ENCODE data around the gene PLCG2. TPM values are rescaled to one million over a fixed set of nuclear protein-coding genes. Genes with fewer than 3 reads are reported as not detected.

Gene PLCG2
- total and polyA plus RNA-seq, 2 of the 8 experiments (the other 6 are each of a cell fraction or from before 2014, with no cell fraction given), result 6.1 to 6.9 TPM

GRCh38 chr16:81996664-81997509 lies 217.8 kb downstream of the PLCG2 start:
- H2AK5ac ChIP-seq (ENCODE audit: low read depth, low read length), result no peak overlapping the region
- no peaks in the 10 kb centered on the region for H3K79me2 ChIP-seq (ENCODE audit: control insufficient read depth in 1 of 2, insufficient read depth in 2 of 2, low read length in 2 of 2)
- H3K4me3 ChIP-seq (ENCODE audit: extremely low read depth in 1 of 4, insufficient read depth in 2 of 4, low read depth in 3 of 4, low read length in 4 of 4), result no peak overlapping the region
- H3K4me1 ChIP-seq (replicated peaks in 1 of 4; ENCODE audit: control insufficient read depth in 3 of 4, insufficient read depth in 4 of 4, low read length in 3 of 4), result peaks cover 0 to 7% (median 0%) of the 10 kb centered on the region in 4 experiments; a peak in 2 of 7 replicates
- TF ChIP-seq RAD21 (IDR thresholded peaks at IDR 0.05 in 1 of 2, conservative IDR thresholded peaks at IDR 0.05 in 1 of 2; ENCODE audit: low read depth in 2 of 2, low read length in 2 of 2) (peak; percentile 52 to 59), EZH2 (IDR thresholded peaks at IDR 0.05; ENCODE audit: low read depth, low read length, severe bottlenecking) (no peak), TAF7 (optimal IDR thresholded peaks at IDR 0.05; ENCODE audit: borderline replicate concordance, low read depth, low read length) (no peak), CTCF (IDR thresholded peaks at IDR 0.05; ENCODE audit: control extremely low read depth in 1 of 3, insufficient read depth in 1 of 3, low read depth in 1 of 3, low read length in 3 of 3) (peak in 2 of 3 experiments; percentile 51 to 59; a peak in 3 of 4 replicates), JUND (IDR thresholded peaks at IDR 0.05; ENCODE audit: low read length) (peak; percentile 83)
- no peak overlapping the region for H4K5ac ChIP-seq (ENCODE audit: insufficient read length, low read depth, low read length)
- no peak overlapping the region for H3K27ac ChIP-seq (ENCODE audit: low read depth, low read length)
- no peak overlapping the region for H4K91ac ChIP-seq (replicated peaks; ENCODE audit: insufficient read length, low read length)
- no peaks in the 10 kb centered on the region for H3K23me2 ChIP-seq (ENCODE audit: low read depth, low read length)
- no peaks in the 10 kb centered on the region for H3K36me3 ChIP-seq (ENCODE audit: control insufficient read depth in 2 of 4, insufficient read depth in 4 of 4, low read length in 3 of 4)
- no peak overlapping the region for H3K9ac ChIP-seq (replicated peaks in 1 of 4; ENCODE audit: extremely low read depth in 1 of 4, low read depth in 3 of 4, low read length in 3 of 4)
- DNase-seq (ENCODE audit: low read depth in 1 of 2, low spot score in 2 of 2) (no peak), FAIRE-seq (peak; percentile 81)
- H3K56ac ChIP-seq (replicated peaks; ENCODE audit: insufficient read length, low read depth, low read length), result no peak overlapping the region
- no peak overlapping the region for H4K8ac ChIP-seq (ENCODE audit: extremely low read depth, insufficient read depth, low read length)
- H4K20me1 ChIP-seq (replicated peaks in 1 of 2; ENCODE audit: control insufficient read depth in 1 of 2, insufficient read depth in 2 of 2, low read length in 2 of 2), result no peaks in the 10 kb centered on the region
- H2BK120ac ChIP-seq (replicated peaks; ENCODE audit: low read depth, low read length), result no peak overlapping the region
- 65% methylated on average over 11 of the region's 11 CpGs; no CpG with 5 or more reads in 1 of the 2 experiments for WGBS, 2 experiments (ENCODE audit: extremely low coverage in 1 of 2, insufficient coverage in 1 of 2, insufficient read length in 1 of 2, insufficient replicate concordance in 2 of 2, low coverage in 1 of 2, low lambda C conversion rate in 2 of 2, missing lambda C conversion rate in 1 of 2)
- CTCF ChIA-PET (ENCODE audit: partially characterized antibody), result interaction anchor here (0.5 to 5.0 kb wide), 44 partner anchors 10 to 445 kb away, joined by 3 to 98 read pairs (median 5); no protein-coding TSS in a partner anchor
- no peak overlapping the region for H3K4ac ChIP-seq (replicated peaks; ENCODE audit: insufficient read length, low read depth, low read length)
- no peaks in the 10 kb centered on the region for H3K9me3 ChIP-seq (ENCODE audit: insufficient read depth in 2 of 2, low read depth in 1 of 2, low read length in 1 of 2)
- peak overlapping the region; percentile 66; the same call in 1 of the 2 replicates for H2BK15ac ChIP-seq (ENCODE audit: low read length)
- no peaks in the 10 kb centered on the region for H3K27me3 ChIP-seq (replicated peaks in 1 of 4; ENCODE audit: control insufficient read depth in 3 of 4, extremely low read depth in 1 of 4, insufficient read depth in 3 of 4, low read length in 3 of 4)
- H3K79me1 ChIP-seq (ENCODE audit: low read depth, low read length), result no peaks in the 10 kb centered on the region
- H3K23ac ChIP-seq (ENCODE audit: insufficient read length), result no peak overlapping the region
- H2BK5ac ChIP-seq (ENCODE audit: low read depth, low read length), result no peak overlapping the region
- H3K4me2 ChIP-seq (ENCODE audit: insufficient read depth in 1 of 2, low read depth in 2 of 2, low read length in 2 of 2), result no peak overlapping the region
- H2BK20ac ChIP-seq (ENCODE audit: low read length), result no peak overlapping the region
- no peak overlapping the region for H3K18ac ChIP-seq (ENCODE audit: extremely low read depth, low read length)
- POLR2A ChIA-PET (ENCODE audit: partially characterized antibody), result no interaction called here
- H2AFZ ChIP-seq (ENCODE audit: low read length), result peak overlapping the region; percentile 18; the same call in 1 of the 2 replicates
- no peak overlapping the region for H2BK12ac ChIP-seq (ENCODE audit: low read depth, low read length)
- H3K14ac ChIP-seq (ENCODE audit: insufficient read length), result no peak overlapping the region
